ENCODE results near the gene IL10. TPM values are rescaled to one million over a fixed set of nuclear protein-coding genes. Genes with fewer than 3 reads are reported as not detected.

IL10 gene
- polyA plus RNA-seq, 1 donor (not counting 4 experiments of a cell fraction or from before 2014, with no cell fraction given), result not detected

DNA sequence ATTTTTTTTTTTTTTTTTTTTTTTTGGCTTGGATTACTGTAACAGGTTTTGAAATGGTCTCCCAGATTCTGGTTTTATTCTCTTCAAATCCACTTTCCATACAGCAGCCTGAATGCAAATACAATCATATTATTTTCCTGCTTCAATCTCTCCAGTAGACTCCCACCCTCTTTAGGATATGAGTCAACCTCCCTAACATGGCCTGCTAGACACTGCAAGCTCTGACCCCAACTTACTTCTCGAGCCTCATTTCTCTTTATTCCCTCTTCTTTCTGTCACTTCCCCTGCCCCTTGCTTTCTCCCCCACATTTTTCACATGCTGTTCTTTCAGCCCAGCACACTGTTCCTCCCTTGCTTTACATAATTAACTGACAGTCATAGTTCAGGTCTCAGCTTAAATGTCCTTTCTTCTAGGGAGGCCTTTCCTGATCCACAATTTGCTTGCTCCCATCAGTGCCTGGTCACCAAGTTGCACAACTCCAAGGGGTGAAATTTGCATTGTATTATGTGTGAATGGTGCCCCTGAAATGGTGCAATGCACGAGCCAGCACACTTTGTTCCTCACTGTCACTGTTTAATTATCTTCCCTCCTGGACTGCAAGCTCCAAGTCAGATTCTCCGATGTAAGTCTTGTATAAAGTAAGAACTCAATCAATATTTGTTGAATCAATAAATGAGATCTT lies 23.8 kb downstream of the IL10 start:
- Histone ChIP-seq H3K27me3 (ENCODE audit: control insufficient read depth, extremely low read depth, insufficient read depth, low read length) (peaks cover 5% of the 10 kb centered on the region), H3K4me3 (ENCODE audit: control insufficient read depth in 2 of 3, extremely low read depth in 1 of 3, insufficient read depth in 2 of 3, low read depth in 1 of 3, low read length in 3 of 3) (no peak overlapping the region), H3K4me2 (ENCODE audit: control insufficient read depth, extremely low read depth, insufficient read depth, low read depth, low read length) (no peak overlapping the region), H3K4me1 (ENCODE audit: control insufficient read depth, extremely low read depth, insufficient read depth, low read length) (no peaks in the 10 kb centered on the region), H3K9me3 (ENCODE audit: control insufficient read depth, low read depth, low read length) (no peaks in the 10 kb centered on the region), H3K9me1 (ENCODE audit: control insufficient read depth, extremely low read depth, insufficient read depth, low read length) (no peaks in the 10 kb centered on the region), H3K79me2 (ENCODE audit: control insufficient read depth, insufficient read depth, low read length) (no peaks in the 10 kb centered on the region), H3K27ac (ENCODE audit: control insufficient read depth, insufficient read depth, low read length) (no peak overlapping the region), H3K36me3 (ENCODE audit: control insufficient read depth in 2 of 2, extremely low read depth in 1 of 2, insufficient read depth in 2 of 2, low read length in 2 of 2) (no peaks in the 10 kb centered on the region), H4K20me1 (ENCODE audit: control insufficient read depth, extremely low read depth, insufficient read depth, low read length) (no peaks in the 10 kb centered on the region), H2AFZ (ENCODE audit: control insufficient read depth, low read length) (no peak overlapping the region), H3K9ac (ENCODE audit: control insufficient read depth, extremely low read depth, insufficient read depth, low read length) (no peak overlapping the region)
- TF ChIP-seq EZH2 (IDR thresholded peaks at IDR 0.05; ENCODE audit: low read length), result no peak
- TF ChIP-seq, protein P1, sequence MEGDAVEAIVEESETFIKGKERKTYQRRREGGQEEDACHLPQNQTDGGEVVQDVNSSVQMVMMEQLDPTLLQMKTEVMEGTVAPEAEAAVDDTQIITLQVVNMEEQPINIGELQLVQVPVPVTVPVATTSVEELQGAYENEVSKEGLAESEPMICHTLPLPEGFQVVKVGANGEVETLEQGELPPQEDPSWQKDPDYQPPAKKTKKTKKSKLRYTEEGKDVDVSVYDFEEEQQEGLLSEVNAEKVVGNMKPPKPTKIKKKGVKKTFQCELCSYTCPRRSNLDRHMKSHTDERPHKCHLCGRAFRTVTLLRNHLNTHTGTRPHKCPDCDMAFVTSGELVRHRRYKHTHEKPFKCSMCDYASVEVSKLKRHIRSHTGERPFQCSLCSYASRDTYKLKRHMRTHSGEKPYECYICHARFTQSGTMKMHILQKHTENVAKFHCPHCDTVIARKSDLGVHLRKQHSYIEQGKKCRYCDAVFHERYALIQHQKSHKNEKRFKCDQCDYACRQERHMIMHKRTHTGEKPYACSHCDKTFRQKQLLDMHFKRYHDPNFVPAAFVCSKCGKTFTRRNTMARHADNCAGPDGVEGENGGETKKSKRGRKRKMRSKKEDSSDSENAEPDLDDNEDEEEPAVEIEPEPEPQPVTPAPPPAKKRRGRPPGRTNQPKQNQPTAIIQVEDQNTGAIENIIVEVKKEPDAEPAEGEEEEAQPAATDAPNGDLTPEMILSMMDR (optimal IDR thresholded peaks at IDR 0.05 in 1 of 3, IDR thresholded peaks at IDR 0.05 in 1 of 3, conservative IDR thresholded peaks at IDR 0.05 in 1 of 3; ENCODE audit: extremely low read depth in 1 of 3, insufficient read depth in 2 of 3, low read length in 3 of 3), result no peak
- FAIRE-seq (no peak), DNase-seq (ENCODE audit: low read depth, low spot score) (no peak)
- dilution Hi-C loops (cut with MboI; ENCODE audit: extremely low pct_ligation_motif_present, low sequenced_read_pairs), result no loop called here

DNA sequence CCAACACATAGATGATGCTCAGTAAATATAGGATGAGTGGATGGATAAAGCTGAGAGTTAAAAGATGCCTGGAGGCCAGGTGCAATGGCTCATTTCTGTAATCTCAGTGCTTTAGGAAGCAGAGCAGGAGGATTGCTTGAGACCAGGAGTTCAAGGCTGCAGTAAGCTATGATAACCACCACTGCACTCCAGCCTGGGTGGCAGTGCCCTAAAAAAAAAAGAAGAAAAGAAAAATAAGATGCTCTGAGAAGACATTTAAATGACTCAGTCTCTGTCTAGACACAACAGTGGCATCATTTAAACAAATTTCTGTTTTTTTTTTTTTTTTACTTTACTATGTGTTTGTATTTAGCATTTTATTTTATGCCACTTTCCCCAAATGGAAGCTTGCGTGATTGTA lies 27.0 kb downstream of the IL10 start:
- Histone ChIP-seq H3K4me3 (ENCODE audit: control insufficient read depth in 2 of 3, extremely low read depth in 1 of 3, insufficient read depth in 2 of 3, low read depth in 1 of 3, low read length in 3 of 3) (no peak overlapping the region), H3K27ac (ENCODE audit: control insufficient read depth, insufficient read depth, low read length) (no peak overlapping the region), H3K36me3 (ENCODE audit: control insufficient read depth in 2 of 2, extremely low read depth in 1 of 2, insufficient read depth in 2 of 2, low read length in 2 of 2) (no peaks in the 10 kb centered on the region), H3K79me2 (ENCODE audit: control insufficient read depth, insufficient read depth, low read length) (no peaks in the 10 kb centered on the region), H4K20me1 (ENCODE audit: control insufficient read depth, extremely low read depth, insufficient read depth, low read length) (no peaks in the 10 kb centered on the region), H3K9me3 (ENCODE audit: control insufficient read depth, low read depth, low read length) (no peaks in the 10 kb centered on the region), H3K27me3 (ENCODE audit: control insufficient read depth, extremely low read depth, insufficient read depth, low read length) (peaks cover 5% of the 10 kb centered on the region), H2AFZ (ENCODE audit: control insufficient read depth, low read length) (no peak overlapping the region), H3K4me1 (ENCODE audit: control insufficient read depth, extremely low read depth, insufficient read depth, low read length) (no peaks in the 10 kb centered on the region), H3K4me2 (ENCODE audit: control insufficient read depth, extremely low read depth, insufficient read depth, low read depth, low read length) (no peak overlapping the region), H3K9ac (ENCODE audit: control insufficient read depth, extremely low read depth, insufficient read depth, low read length) (no peak overlapping the region), H3K9me1 (ENCODE audit: control insufficient read depth, extremely low read depth, insufficient read depth, low read length) (no peaks in the 10 kb centered on the region)
- no peak for DNase-seq (ENCODE audit: low read depth, low spot score)
- dilution Hi-C loops (cut with MboI; ENCODE audit: extremely low pct_ligation_motif_present, low sequenced_read_pairs), result no loop called here
- TF ChIP-seq EZH2 (IDR thresholded peaks at IDR 0.05; ENCODE audit: low read length), result no peak
- TF ChIP-seq, protein P1 (optimal IDR thresholded peaks at IDR 0.05 in 1 of 3, IDR thresholded peaks at IDR 0.05 in 1 of 3, conservative IDR thresholded peaks at IDR 0.05 in 1 of 3; ENCODE audit: extremely low read depth in 1 of 3, insufficient read depth in 2 of 3, low read length in 3 of 3), result no peak
- FAIRE-seq, result no peak

Data from keratinocyte (primary cell).